Spinal cord (tissue), 10 donors: ENCODE measurements around the gene HUS1B. TPM values are rescaled to one million over a fixed set of nuclear protein-coding genes. Genes with fewer than 3 reads are reported as not detected.

ENCODE experiments used
- DNase-seq, 6 donors: peaks; one replicate each; pipeline versions ENCODE4 v3.0.0 to v3.0.0-alpha.2; 2013 to 2015; ENCODE audit warnings: low spot score in 6 of 6, low read depth in 4 of 6
- H3K27ac ChIP-seq: one replicate; pipeline ENCODE4 v1.5.1; 2013; ENCODE audit warnings: low read depth, low read length, control low read depth
- H3K27me3 ChIP-seq: one replicate; pipeline ENCODE4 v1.6.1; 2013; ENCODE audit warnings: low read length; ENCODE audit not compliant: control insufficient read depth, insufficient read depth
- H3K36me3 ChIP-seq: one replicate; pipeline ENCODE4 v1.6.1; 2013; ENCODE audit warnings: low read length; ENCODE audit not compliant: control insufficient read depth, insufficient read depth
- H3K4me1 ChIP-seq: one replicate; pipeline ENCODE4 v1.6.1; 2013; ENCODE audit warnings: low read length; ENCODE audit not compliant: control insufficient read depth, insufficient read depth
- H3K4me3 ChIP-seq: one replicate; pipeline ENCODE4 v1.5.1; 2013; ENCODE audit warnings: low read depth, low read length, control low read depth
- H3K9me3 ChIP-seq: one replicate; pipeline ENCODE4 v1.6.1; 2013; ENCODE audit warnings: low read length; ENCODE audit not compliant: control insufficient read depth, insufficient read depth
- WGBS: methylation state at CpG from one replicate; pipeline ENCODE4 v1.1.5; 2013; ENCODE audit warnings: missing lambda C conversion rate; ENCODE audit not compliant: insufficient coverage; 5-methylcytosine and 5-hydroxymethylcytosine counted together
- polyA plus RNA-seq, 2 donors: library from polyadenylated mRNA; unstranded; fragments of 120-200 nt; gene quantifications; one replicate each; pipeline ENCODE4 v1.2.1, GENCODE V29; 2013; ENCODE audit not compliant: insufficient read length in 2 of 2
- total RNA-seq, 2 donors: library from RNA; depleted of rRNA in 1 of 2; stranded (reverse); fragments of 120-200 nt in 1 of 2; fragments of >200 nt in 1 of 2; gene quantifications; one replicate each; pipeline versions ENCODE4 v1.2.3 to v1.2.4, GENCODE V29; 2013 to 2014
- donor health status: healthy.

The HUS1B gene
- total and polyA plus RNA-seq, 4 donors: 0.39 to 0.99 (median 0.41) TPM; not detected in 1

- H3K4me1 ChIP-seq: peaks cover 8% of the 10 kb centered on the region
- DNase-seq: no peak
- H3K27ac ChIP-seq: no peak overlapping the region
- H3K4me3 ChIP-seq: no peak overlapping the region
- no peaks in the 10 kb centered on the region for H3K27me3 ChIP-seq
- H3K36me3 ChIP-seq: no peaks in the 10 kb centered on the region
- WGBS: 82% methylated on average over 1 of the region's 5 CpGs
- H3K9me3 ChIP-seq: no peaks in the 10 kb centered on the region
These were observed 23.9 kb upstream of the HUS1B start for GRCh38 chr6:680666-681340.

- Histone ChIP-seq H3K4me1 (peaks cover 8% of the 10 kb centered on the region), H3K4me3 (no peak overlapping the region), H3K27me3 (no peaks in the 10 kb centered on the region), H3K27ac (no peak overlapping the region), H3K9me3 (no peaks in the 10 kb centered on the region), H3K36me3 (no peaks in the 10 kb centered on the region)
- no CpG with 5 or more reads among the region's 2 CpGs for WGBS
- DNase-seq: no peak
These were observed 23.4 kb upstream of the HUS1B start for GRCh38 chr6:680251-680650.

GRCh38 chr6:679282-679681 lies 22.4 kb upstream of the HUS1B start:
- Histone ChIP-seq H3K4me1 (peaks cover 8% of the 10 kb centered on the region), H3K27me3 (no peaks in the 10 kb centered on the region), H3K27ac (no peak overlapping the region), H3K36me3 (no peaks in the 10 kb centered on the region), H3K9me3 (no peaks in the 10 kb centered on the region), H3K4me3 (no peak overlapping the region)
- WGBS: 80% methylated on average over 5 of the region's 9 CpGs
- no peak for DNase-seq

GRCh38 chr6:678520-678919 lies 21.6 kb upstream of the HUS1B start:
- H3K27me3 ChIP-seq: no peaks in the 10 kb centered on the region
- H3K4me1 ChIP-seq: peaks cover 3% of the 10 kb centered on the region
- H3K36me3 ChIP-seq: no peaks in the 10 kb centered on the region
- WGBS: no CpG with 5 or more reads among the region's 3 CpGs
- H3K9me3 ChIP-seq: no peaks in the 10 kb centered on the region
- no peak overlapping the region for H3K27ac ChIP-seq
- no peak for DNase-seq
- no peak overlapping the region for H3K4me3 ChIP-seq

GRCh38 chr6:677919-678318 lies 21.0 kb upstream of the HUS1B start:
- H3K36me3 ChIP-seq: no peaks in the 10 kb centered on the region
- no peak overlapping the region for H3K4me3 ChIP-seq
- 100% methylated on average over 1 of the region's 4 CpGs for WGBS
- H3K27me3 ChIP-seq: no peaks in the 10 kb centered on the region
- no peaks in the 10 kb centered on the region for H3K9me3 ChIP-seq
- no peak overlapping the region for H3K27ac ChIP-seq
- no peak for DNase-seq
- peaks cover 3% of the 10 kb centered on the region for H3K4me1 ChIP-seq

- H3K27ac ChIP-seq: no peak overlapping the region
- peaks cover 3% of the 10 kb centered on the region for H3K9me3 ChIP-seq
- WGBS: 75% methylated on average over 2 of the region's 3 CpGs
- no peak overlapping the region for H3K4me3 ChIP-seq
- DNase-seq: no peak
- H3K27me3 ChIP-seq: no peaks in the 10 kb centered on the region
- H3K36me3 ChIP-seq: no peaks in the 10 kb centered on the region
- no peaks in the 10 kb centered on the region for H3K4me1 ChIP-seq
These were observed 18.1 kb upstream of the HUS1B start for GRCh38 chr6:674956-675355.

- DNase-seq: no peak
- Histone ChIP-seq H3K27me3 (no peaks in the 10 kb centered on the region), H3K36me3 (no peaks in the 10 kb centered on the region), H3K4me1 (no peaks in the 10 kb centered on the region), H3K4me3 (no peak overlapping the region), H3K27ac (no peak overlapping the region), H3K9me3 (peaks cover 3% of the 10 kb centered on the region)
These were observed 17.5 kb upstream of the HUS1B start for GRCh38 chr6:674406-674805.

- H3K36me3 ChIP-seq: no peaks in the 10 kb centered on the region
- H3K4me1 ChIP-seq: no peaks in the 10 kb centered on the region
- peaks cover 1% of the 10 kb centered on the region for H3K9me3 ChIP-seq
- H3K4me3 ChIP-seq: no peak overlapping the region
- DNase-seq: no peak
- no peak overlapping the region for H3K27ac ChIP-seq
- no peaks in the 10 kb centered on the region for H3K27me3 ChIP-seq
- WGBS: 100% methylated on average over 1 of the region's 7 CpGs
These were observed 10.5 kb upstream of the HUS1B start for GRCh38 chr6:667253-667927.

GRCh38 chr6:665403-666267 lies 8.7 kb upstream of the HUS1B start:
- Histone ChIP-seq H3K4me1 (no peaks in the 10 kb centered on the region), H3K9me3 (no peaks in the 10 kb centered on the region), H3K27me3 (no peaks in the 10 kb centered on the region), H3K36me3 (no peaks in the 10 kb centered on the region), H3K4me3 (no peak overlapping the region), H3K27ac (no peak overlapping the region)
- no peak for DNase-seq
- WGBS: 96% methylated on average over 3 of the region's 5 CpGs
